Glomerular visceral epithelial cell (primary cell): Measurements from ENCODE around the gene CPTP.
"Not testable (repeated sequence)": the region's sequence is repeated elsewhere in the genome, so short reads cannot be mapped to it uniquely, and the experiment has no call there.

ENCODE experiments used
- DNase-seq: peaks from one replicate; pipeline ENCODE4 v3.0.0-alpha.2; 2016; ENCODE audit errors: extremely low spot score

CPTP gene

DNA sequence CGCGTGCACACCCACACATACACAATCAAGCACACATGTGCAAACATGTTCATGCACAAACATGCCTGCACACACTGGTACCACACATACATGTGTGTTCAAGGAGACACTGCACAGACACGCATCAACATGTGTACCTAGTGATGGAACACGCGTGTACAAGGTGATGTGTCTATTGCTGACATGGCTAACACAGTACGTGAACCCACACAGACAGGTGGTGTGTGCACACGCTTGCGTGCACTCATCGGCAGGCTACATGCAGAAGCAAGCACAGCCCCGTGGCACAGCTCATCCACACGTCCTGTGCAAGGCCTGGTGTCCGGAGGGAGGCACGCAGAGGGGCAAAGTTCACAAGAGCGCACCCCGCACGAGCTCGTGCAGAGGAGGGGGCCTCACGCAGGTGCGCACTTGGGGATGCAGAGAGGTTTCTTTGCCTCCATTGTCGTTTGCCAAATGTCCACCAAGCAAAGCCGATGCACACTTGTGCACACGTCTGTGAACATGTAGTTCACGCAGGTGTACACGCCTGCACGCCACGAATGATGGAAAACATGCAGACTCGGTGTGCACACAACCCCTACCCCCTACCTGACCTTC, 17.8 kb upstream of the CPTP start:
- no peak for DNase-seq

DNA sequence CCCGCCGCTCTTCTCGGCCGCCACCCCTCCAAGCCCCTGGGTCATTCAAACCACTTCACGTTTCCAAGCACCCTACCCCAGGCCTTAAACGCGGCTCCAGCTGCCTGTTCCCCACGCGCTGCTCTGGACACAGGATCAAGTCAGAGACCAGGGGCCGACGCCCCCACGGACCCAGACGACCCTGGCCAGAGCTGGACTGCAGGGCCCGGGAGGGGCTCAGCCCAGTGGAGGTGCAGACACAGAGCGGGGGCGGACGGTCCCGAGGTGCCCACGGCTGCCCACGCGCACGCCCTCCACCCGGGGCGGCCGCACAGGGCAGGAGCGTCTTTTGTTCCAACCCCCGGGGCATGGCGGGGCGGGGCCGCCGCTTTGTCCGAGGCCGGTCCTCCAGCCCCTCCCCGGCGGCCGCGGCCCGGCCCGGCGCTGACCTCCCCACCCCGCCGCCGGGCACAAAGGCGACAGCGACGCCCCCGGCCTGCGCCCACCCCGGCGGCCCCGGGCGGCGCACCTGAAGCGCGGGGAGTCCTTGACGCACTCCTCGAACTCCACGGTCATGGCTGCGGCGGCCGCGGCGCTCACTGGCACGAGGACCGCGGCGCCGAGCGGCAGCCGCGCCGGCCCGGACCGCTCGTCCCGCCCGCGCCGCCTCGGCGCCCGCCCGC, 17.2 kb upstream of the CPTP start:
- peak; percentile 60 for DNase-seq

DNA sequence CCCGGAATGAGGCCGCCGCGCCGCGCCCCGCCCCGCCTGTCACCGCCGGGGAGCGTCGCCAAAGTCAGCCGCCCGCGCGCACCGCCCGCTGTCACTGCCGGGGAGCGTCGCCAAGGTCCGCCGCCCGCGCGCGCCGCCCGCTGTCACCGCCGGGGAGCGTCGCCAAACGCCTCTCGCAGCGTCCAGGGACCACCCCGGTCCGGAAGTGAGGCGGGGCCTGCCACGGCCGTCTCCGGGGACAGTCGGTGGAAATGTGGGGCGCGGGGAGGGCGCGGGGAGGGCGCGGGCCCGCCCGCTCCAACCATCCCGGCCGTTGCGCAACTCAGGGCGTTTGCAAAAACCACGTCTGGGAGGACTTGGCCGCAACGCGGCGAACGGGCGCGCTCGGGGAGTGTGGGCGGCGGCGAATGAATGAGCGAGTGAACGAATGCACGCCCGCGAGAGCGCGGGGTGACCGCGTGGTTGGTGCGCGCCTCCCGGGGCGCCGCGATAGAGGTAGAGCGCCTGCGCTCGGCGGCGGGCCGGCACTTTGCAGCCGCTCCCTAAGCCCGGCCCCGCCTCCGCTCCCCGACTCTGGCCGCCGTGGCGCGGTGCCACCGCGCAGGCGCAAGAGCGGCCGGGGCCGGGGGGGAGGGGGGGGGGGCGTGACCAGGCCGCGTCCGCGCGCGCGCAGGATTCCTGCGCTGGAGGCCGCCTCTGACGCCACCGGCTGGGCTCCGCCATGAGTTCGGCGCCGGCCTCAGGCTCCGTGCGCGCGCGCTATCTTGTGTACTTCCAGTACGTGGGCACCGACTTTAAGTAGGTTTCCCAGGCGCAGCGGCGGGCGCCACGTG, 16.5 kb upstream of the CPTP start, which contains the start of the genes ACAP3 and PUSL1:
ACAP3 (minus strand) TSS at position 8 of the 833 bp plus-strand sequence. CDS start 115 bp downstream, outside the sequence.
PUSL1 (plus strand) TSS at position 675 of the 833 bp plus-strand sequence; CDS start at position 722, 47 bp downstream.
- peak; percentile 92 for DNase-seq

DNA sequence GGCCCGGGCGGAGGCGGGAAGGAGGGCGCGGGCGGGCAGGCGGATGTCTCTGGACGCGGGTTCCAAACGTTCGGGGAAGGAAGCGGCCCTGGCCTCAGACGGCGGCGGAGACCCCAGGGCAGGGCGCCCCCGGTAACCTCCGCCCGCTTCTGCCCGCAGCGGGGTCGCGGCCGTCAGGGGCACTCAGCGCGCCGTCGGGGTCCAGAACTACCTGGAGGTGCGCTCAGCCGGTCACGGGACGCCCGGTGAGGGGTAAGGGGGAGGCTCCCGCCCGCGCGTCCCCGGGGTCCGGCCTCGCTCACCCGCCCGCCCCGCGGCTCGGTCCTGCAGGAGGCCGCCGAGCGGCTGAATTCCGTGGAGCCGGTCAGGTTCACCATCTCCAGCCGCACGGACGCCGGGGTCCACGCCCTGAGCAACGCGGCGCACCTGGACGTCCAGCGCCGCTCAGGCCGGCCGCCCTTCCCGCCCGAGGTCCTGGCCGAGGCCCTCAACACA, 15.8 kb upstream of the CPTP start:
- no peak for DNase-seq

DNA sequence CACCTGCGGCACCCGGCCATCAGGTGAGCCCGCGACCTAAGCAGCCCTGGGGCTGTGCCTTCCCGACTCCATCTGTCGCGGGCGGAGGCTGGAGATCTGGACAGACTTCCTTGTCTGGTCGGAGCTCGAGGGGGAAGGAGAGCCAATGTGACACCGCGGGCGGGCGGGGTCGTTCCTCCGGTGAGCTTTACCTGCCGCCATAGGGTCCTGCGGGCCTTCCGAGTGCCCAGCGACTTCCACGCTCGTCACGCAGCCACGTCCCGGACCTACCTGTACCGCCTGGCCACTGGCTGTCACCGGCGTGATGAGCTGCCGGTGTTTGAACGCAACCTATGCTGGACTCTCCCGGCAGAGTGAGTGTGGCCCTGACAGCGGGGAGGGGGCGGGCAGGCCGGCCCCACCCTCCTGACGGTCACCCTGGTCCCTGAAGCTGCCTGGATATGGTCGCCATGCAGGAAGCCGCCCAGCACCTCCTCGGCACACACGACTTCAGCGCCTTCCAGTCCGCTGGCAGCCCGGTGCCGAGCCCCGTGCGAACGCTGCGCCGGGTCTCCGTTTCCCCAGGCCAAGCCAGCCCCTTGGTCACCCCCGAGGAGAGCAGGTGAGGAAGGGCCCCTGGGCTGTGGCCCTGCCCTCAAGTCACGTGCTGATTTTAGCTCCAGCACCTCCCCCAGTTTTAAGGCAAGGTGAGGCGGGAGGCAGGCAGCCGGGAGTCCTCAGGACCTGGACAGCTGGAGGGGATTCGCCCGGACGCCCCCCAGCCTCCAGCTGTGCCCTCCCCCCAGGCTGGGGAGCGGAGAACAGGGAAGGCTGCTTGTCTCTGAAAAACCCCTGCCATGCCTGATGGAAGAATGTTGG, 15.1 kb upstream of the CPTP start:
- peak; percentile 22 for DNase-seq

DNA sequence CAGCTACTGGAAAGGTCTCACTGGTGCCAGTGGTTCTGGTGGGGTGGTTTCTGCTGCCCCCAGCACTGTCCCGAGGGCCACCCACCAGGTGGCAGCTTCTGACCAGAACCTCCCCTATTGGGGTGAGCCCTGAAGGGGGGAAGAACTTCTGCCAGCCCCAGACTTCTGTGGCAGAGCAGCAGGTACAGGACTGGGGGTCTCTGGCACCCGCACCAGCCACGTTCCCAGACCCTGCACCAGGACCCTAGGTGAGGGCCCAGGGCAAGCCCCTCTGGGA, 14.6 kb upstream of the CPTP start:
- no peak for DNase-seq

DNA sequence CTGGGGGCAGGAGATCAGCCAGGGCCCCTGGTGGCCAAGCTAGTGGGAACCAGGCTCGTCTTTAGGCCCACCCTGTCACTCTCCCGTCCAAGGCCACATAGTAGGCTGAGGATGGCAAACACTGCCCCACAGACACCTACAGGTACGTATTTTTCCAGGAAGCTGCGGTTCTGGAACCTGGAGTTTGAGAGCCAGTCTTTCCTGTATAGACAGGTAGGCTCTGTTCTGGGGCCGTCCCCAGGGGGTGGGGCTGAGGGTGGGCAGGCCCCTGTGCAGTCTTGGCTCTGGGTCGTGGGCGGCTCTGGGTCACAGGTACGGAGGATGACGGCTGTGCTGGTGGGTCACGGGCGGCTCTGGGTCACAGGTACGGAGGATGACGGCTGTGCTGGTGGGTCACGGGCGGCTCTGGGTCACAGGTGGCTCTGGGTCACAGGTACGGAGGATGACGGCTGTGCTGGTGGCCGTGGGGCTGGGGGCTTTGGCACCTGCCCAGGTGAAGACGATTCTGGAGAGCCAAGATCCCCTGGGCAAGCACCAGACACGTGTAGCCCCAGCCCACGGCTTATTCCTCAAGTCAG, 14.0 kb upstream of the CPTP start:
- DNase-seq, result no peak

DNA sequence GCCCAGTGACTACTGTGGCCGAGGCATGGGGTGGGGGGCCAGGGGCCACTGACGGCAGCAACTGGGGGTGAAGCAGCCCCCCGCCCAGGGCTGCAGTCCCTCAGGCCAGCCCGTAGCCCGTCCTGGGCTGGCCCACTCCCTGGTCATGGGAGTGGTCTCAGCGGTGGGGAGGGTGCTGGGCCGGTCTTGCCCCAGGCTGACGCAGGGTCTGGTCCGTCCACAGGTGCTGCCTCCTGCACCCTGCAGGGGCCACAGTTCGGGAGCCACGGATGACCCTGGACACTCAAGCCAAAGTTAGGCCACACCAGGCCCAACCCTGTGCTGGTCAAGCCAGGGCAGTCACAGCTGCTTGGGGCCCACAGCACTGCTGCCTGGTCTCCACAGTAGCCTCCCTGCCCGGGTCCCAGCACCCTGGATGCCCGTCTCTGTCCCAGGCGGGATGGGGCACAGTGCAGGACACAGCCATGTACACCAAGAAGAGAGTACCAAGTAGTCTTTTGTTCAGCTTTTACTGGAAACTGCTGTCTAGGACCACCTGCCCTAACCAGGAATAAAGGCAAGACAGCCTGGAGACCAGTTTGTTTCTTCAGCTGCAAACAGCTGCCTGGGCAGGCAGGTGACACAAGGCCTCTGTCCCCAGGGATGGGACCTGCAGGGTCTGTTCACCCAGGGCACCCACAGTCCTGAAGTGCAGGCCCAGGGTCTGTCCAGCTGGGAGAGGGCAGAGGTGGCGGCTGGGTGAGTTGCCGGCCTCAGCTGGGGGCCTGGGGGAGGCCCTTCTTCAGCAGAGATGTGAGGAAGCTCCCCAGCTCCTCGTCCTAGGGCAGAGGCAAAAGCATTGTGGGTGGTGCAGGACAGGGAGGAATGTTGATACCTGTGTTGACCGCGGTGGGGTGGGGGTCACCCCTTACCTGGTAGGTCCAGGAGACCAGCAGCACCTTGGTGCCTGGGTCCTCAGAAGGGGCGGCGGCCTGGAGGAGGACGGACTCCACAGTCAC, 13.2 kb upstream of the CPTP start:
- DNase-seq, result no peak

DNA sequence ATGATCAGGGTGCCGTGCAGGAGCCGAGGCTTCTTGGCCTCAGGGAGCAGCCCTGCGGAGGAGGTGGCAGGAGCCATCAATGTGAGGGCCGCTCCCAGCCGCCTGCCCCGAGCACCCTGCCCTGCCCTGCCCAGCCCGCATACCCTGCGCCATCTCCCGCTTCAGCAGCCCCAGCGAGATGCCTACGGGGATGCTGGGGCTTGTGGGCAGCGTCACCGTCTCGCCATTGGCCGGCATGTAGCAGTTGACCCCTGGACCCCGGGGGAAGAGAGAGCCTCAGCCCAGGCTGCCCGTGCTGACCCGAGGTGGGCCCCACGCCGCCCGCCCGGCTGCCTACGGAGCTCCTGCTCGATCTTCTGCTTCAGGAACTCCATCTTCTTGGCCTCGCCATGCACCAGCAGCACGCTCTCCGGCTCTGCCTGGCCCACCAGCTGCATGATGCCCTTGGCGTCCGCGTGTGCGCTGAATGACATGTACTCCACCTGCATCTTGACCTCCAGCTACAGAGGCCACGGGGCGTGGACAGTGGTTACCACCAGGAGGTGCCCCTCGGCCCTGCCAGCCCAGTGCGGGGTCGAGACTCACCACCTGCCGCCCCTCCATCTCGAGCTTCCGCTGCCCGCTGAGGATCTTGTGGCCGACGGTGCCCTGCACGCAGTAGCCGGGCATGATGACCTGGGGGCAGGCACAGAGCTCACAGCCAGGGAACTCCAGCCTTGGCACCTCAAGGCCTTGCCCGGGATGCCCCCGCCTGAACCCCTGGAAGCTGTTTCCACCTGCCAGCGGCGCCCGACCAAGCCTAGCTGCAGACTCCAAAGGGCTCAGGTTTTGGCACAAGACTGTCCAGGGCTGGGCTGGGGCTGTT, 11.9 kb upstream of the CPTP start:
- no peak for DNase-seq

DNA sequence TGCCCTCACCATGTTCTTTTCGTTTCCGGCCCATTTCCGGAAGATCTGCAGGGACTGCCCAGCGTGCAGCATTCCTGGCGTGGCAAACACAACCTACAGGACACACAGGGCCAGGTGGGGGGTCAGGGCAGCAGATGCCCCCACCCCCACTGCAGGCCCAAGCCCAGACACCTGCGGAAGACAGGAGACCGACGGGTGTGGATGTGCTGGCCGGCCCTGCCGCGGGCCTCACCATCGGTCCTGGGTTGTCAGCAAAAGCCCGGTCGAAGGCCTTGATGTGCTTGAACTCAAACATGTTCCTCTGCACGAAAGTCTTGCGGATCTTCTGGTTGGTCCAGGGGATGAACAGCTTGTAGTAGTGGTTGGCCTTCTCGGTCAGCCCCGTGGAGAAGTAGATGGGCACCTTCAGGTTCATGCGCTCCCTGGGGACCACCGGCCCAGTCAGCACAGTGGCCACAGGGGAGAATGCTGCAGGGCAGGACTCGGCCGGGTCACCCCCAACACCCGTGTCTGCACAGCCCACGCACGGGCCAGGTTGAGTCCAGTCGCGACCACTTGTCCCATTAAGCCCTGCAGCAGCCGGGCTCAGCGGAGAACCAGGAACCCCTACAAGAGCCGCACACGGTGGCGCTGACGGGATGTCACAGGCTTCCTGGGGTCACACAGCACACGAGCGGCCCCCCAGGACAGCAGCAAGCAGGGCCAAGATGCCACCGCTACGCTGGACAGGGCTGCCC, 10.9 kb upstream of the CPTP start:
- DNase-seq, result no peak

DNA sequence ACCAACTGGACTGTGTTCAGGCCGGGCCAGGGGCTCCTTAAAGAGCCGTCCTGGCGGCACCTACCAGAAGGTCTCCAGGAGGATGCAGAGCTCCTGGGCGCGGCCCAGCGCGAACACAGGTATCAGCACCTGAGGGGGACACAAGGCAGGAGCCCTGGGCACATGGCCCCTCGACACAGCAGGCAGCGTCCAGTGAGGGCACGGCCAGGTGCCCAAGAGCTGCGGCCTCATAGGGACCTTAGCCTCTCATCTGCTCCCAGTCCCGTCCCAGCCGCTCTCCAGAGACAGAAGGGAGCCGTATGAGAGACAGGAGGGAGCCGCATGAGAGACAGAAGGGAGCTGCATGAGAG, 10.4 kb upstream of the CPTP start:
- no peak for DNase-seq

DNA sequence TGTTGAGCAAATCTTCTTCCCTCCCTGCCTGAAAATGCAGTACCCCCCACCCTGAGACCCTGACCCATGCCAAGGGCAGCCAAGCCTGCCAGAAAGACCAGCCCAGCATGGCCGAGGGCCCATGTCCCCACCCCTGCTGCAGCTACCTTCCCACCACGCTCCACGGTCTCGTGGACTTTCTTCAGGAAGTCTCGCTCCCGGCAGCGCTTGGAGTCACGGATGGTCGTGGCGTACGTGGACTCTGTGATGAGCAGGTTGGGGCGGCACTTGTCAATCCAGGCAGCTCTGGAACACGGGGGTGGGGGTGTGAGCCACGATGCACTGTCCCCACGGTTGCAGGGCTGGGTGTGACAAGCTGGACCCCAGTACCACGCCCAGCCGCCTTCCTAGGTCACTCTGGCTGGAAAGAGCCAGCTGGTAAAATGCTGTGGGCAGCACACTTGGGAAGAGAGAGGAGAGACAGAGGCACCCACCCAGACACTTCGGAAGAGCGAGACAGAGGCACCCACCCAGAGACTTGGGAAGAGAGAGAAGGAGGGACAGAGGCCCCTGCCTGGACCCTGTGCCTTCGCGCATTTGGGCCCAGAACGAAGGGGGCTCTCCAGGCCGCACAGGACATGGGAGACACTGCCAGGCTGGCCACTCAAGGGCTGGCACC, 9.8 kb upstream of the CPTP start:
- DNase-seq, result no peak

DNA sequence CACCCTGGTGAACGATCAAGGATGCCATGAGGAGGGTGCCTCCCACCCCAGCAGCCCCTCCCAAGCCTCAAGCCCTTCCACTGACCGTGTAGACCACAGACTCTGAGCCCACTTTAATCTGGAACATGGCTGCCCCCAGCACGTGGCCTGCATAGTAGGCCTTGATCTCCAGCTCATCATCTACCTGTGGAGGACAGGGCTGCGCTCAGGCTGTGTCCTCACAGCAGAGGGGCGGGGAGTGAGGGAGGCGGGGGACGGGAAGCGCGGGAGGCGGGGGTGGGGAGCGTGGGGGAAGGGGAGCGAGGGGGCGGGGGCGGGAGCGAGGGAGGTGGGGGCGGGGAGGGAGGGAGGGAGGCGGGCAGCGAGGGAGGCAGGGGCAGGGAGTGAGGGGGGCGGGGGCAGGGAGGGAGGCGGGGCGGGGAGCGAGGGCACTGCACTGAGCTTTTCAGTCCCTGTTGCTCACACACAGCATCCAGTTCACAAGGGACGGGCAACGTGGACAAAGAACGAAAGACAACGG, 9.1 kb upstream of the CPTP start:
- no peak for DNase-seq

DNA sequence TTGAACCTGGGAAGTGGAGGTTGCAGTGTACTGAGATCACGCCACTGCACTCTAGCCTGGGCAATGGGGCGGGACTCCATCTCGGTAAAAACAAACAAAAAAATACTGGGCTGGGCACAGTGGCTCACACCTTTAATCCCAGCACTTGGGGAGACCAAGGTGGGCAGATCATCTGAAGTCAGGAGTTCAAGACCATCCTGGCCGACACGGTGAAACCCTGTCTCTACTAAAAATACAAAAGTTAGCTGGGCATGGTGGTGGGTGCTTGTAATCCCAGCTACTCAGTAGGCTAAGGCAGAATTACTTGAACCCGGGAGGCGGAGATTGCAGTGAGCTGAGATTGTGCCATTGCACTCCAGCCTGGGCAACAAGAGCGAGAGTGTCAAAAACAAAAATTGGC, 8.4 kb upstream of the CPTP start:
- DNase-seq, result not testable (repeated sequence)

DNA sequence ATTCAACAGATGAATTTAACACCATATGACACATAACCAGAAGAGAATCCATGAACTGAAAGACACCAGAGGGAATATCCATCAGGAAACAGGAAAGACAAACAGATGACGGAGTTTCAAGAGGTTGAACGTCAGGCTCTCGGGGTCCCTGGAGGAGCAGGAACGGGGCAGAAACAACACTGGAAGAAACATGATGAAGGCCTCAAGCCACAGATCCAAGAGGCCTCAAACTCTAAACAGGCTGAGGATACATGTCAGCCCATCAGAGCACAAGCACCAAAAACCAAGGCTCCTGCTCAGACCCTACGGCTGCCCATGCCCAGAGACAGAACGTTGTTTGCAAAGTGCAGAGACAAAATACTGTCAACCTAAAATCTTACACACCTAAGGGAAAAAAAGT, 7.2 kb upstream of the CPTP start:
- no peak for DNase-seq

DNA sequence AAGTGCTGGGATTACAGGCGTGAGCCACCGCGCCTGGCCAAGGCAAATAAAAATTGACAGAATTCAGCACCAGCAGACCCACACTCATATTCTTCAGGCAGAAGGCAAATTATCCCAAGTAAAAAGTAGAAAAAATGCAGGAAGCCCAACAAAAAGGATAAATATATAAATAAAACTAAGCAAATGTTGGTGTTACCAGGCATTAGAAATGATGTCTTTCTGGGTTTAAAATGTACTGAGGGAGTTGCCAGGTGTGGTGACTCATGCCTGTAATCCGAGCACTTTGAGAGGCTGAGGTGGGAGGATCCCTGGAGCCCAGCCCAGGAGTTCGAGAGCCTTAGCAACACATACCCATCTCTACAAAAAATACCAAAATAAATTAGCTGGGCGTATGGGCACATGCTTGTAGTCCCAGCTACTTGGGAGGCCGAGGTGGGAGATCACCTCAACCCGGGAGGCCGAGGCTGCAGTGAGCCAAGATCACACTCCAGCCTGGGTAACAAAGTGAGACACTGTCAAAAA, 6.4 kb upstream of the CPTP start:
- DNase-seq, result peak; percentile 90

DNA sequence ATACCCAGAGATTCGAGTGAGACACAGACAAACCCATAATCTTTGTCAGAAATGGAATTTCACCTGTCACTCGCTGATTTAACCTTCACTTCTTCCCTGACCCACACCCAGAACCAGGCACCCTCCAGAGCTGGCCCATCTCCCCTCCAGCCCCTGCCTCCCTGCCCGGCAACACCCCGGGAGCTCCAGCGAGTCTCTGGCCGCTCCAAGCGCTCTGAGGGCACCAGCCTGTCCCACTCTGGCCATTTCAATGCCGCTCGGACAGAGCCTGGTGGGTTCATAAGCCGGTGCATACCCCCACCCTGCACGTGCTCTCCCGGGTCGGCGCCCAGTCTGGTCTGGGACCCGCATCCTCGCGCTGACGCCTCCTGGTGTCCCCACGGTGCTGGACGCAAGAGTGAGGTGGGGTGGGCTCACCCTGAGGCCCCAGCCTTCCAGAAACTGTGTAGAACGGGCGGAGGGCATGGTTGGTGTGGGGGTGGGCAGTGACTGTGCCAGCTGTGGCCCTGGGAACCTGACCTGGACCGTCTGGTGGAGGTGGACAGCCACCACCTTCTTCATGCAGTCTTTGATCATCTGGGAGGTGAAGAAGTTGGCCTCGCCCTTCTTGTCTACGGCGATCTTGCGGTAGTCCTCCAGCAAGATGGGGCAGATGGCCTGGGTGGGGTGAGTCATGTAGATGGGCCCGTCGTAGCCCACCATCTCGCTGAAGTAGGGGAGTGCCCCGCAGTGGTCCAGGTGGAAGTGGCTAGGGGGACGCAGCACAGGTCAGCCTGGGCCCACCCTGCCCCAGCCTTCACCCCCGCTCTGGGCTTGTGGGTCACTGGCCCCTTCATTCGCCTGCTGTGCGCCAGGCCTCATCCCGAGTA, 5.6 kb upstream of the CPTP start:
- no peak for DNase-seq
